Measurements from ENCODE around the gene TRIM26. TPM values are rescaled to one million over a fixed set of nuclear protein-coding genes. Genes with fewer than 3 reads are reported as not detected.
A peak's percentile ranks its signal among the peaks of the same experiment; 100 is the strongest.

Gene TRIM26
- total and polyA plus RNA-seq, 2 of the 13 experiments (the other 11 are each of a cell fraction or from before 2014, with no cell fraction given): 27.1 to 38.7 TPM

GRCh38 chr6:30206799-30207618, 6.2 kb downstream of the TRIM26 start (continued):
- peak; percentile 67 for TF ChIP-seq FOSL2 (CRISPR knock-in tag; IDR thresholded peaks at IDR 0.05)
- TF ChIP-seq, protein P1, sequence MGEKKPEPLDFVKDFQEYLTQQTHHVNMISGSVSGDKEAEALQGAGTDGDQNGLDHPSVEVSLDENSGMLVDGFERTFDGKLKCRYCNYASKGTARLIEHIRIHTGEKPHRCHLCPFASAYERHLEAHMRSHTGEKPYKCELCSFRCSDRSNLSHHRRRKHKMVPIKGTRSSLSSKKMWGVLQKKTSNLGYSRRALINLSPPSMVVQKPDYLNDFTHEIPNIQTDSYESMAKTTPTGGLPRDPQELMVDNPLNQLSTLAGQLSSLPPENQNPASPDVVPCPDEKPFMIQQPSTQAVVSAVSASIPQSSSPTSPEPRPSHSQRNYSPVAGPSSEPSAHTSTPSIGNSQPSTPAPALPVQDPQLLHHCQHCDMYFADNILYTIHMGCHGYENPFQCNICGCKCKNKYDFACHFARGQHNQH (CRISPR knock-in tag; IDR thresholded peaks at IDR 0.05): peak; percentile 72; the same call in 1 of the 2 replicates
- TF ChIP-seq, protein P2, sequence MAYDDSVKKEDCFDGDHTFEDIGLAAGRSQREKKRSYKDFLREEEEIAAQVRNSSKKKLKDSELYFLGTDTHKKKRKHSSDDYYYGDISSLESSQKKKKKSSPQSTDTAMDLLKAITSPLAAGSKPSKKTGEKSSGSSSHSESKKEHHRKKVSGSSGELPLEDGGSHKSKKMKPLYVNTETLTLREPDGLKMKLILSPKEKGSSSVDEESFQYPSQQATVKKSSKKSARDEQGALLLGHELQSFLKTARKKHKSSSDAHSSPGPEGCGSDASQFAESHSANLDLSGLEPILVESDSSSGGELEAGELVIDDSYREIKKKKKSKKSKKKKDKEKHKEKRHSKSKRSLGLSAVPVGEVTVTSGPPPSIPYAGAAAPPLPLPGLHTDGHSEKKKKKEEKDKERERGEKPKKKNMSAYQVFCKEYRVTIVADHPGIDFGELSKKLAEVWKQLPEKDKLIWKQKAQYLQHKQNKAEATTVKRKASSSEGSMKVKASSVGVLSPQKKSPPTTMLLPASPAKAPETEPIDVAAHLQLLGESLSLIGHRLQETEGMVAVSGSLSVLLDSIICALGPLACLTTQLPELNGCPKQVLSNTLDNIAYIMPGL (CRISPR knock-in tag; IDR thresholded peaks at IDR 0.05; ENCODE audit: borderline replicate concordance in 1 of 2, low read depth in 1 of 2): no peak; a peak in 4 of 4 replicates
- TF ChIP-seq, protein P3, sequence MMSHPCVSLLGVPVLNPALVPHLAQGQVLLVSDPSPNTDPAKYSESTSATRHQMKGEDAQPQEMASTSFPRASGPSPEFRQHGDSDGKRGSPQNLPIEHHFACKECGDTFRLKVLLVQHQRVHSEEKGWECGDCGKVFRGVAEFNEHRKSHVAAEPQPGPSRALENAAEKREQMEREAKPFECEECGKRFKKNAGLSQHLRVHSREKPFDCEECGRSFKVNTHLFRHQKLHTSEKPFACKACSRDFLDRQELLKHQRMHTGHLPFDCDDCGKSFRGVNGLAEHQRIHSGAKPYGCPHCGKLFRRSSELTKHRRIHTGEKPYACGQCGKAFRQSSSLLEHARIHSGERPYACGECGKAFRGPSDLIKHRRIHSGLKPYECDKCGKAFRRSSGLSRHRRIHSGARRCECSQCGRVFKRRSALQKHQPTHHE (CRISPR knock-in tag; IDR thresholded peaks at IDR 0.05; ENCODE audit: borderline replicate concordance): no peak
- TF ChIP-seq, protein P4, sequence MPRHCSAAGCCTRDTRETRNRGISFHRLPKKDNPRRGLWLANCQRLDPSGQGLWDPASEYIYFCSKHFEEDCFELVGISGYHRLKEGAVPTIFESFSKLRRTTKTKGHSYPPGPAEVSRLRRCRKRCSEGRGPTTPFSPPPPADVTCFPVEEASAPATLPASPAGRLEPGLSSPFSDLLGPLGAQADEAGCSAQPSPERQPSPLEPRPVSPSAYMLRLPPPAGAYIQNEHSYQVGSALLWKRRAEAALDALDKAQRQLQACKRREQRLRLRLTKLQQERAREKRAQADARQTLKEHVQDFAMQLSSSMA (CRISPR knock-in tag; IDR thresholded peaks at IDR 0.05): no peak; the same call in 1 of the 2 replicates
- TF ChIP-seq, protein P5, sequence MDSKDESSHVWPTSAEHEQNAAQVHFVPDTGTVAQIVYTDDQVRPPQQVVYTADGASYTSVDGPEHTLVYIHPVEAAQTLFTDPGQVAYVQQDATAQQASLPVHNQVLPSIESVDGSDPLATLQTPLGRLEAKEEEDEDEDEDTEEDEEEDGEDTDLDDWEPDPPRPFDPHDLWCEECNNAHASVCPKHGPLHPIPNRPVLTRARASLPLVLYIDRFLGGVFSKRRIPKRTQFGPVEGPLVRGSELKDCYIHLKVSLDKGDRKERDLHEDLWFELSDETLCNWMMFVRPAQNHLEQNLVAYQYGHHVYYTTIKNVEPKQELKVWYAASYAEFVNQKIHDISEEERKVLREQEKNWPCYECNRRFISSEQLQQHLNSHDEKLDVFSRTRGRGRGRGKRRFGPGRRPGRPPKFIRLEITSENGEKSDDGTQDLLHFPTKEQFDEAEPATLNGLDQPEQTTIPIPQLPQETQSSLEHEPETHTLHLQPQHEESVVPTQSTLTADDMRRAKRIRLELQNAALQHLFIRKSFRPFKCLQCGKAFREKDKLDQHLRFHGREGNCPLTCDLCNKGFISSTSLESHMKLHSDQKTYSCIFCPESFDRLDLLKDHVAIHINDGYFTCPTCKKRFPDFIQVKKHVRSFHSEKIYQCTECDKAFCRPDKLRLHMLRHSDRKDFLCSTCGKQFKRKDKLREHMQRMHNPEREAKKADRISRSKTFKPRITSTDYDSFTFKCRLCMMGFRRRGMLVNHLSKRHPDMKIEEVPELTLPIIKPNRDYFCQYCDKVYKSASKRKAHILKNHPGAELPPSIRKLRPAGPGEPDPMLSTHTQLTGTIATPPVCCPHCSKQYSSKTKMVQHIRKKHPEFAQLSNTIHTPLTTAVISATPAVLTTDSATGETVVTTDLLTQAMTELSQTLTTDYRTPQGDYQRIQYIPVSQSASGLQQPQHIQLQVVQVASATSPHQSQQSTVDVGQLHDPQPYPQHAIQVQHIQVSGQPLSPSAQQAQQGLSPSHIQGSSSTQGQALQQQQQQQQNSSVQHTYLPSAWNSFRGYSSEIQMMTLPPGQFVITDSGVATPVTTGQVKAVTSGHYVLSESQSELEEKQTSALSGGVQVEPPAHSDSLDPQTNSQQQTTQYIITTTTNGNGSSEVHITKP (CRISPR knock-in tag; IDR thresholded peaks at IDR 0.05; ENCODE audit: low read depth): 0 out of 2 replicates have a peak, but pooled peaks have one; percentile 30
- no peak for TF ChIP-seq PRDM4 (CRISPR knock-in tag; IDR thresholded peaks at IDR 0.05; ENCODE audit: borderline replicate concordance)
- TF ChIP-seq, protein P6, sequence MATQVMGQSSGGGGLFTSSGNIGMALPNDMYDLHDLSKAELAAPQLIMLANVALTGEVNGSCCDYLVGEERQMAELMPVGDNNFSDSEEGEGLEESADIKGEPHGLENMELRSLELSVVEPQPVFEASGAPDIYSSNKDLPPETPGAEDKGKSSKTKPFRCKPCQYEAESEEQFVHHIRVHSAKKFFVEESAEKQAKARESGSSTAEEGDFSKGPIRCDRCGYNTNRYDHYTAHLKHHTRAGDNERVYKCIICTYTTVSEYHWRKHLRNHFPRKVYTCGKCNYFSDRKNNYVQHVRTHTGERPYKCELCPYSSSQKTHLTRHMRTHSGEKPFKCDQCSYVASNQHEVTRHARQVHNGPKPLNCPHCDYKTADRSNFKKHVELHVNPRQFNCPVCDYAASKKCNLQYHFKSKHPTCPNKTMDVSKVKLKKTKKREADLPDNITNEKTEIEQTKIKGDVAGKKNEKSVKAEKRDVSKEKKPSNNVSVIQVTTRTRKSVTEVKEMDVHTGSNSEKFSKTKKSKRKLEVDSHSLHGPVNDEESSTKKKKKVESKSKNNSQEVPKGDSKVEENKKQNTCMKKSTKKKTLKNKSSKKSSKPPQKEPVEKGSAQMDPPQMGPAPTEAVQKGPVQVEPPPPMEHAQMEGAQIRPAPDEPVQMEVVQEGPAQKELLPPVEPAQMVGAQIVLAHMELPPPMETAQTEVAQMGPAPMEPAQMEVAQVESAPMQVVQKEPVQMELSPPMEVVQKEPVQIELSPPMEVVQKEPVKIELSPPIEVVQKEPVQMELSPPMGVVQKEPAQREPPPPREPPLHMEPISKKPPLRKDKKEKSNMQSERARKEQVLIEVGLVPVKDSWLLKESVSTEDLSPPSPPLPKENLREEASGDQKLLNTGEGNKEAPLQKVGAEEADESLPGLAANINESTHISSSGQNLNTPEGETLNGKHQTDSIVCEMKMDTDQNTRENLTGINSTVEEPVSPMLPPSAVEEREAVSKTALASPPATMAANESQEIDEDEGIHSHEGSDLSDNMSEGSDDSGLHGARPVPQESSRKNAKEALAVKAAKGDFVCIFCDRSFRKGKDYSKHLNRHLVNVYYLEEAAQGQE (IDR thresholded peaks at IDR 0.05; ENCODE audit: borderline replicate concordance in 1 of 2, low read depth in 1 of 2, low read length in 2 of 2): peak in 1 of 2 experiments; percentile 60; a peak in 1 of 4 replicates
